Measurements from ENCODE around the gene SHKBP1. TPM values are rescaled to one million over a fixed set of nuclear protein-coding genes. Genes with fewer than 3 reads are reported as not detected.

SHKBP1 gene
- total and polyA plus RNA-seq, 2 of the 13 experiments (the other 11 are each of a cell fraction or from before 2014, with no cell fraction given), result 16.2 to 17.4 TPM

DNA sequence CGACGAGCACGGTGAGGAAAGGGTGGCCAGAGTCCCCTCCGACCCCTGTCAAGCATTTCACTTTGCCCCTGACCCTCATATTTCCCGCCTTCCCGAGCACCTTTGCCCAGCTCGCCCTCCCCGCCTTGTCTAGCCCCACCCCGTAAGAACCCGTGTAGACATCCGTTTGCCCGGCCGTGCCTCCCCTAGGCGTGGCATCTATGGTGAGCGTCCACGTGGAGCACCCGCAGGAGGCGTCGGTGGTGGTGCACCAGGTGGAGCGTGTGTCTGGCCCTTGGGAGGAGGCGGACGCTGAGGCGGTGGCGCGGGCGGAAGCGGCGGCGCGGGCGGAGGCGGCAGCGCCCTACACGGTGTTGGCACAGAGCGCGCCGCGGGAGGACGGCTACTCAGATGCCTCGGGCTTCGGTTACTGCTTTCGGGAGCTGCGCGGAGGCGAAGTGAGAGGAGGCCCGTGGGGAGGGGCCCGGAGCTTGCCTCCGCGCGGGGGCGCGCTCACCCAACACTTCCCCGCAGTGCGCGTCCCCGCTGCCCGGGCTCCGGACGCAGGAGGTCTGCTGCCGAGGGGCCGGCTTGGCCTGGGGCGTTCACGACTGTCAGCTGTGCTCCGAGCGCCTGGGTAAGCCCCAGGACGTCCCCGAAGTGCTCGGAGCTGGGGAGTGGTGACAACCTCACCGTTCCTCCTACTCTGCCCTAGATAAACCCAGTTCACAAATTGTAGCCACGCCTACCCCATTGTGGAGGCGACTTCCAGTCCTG is 28.7 kb downstream of the SHKBP1 start (continued):
- TF ChIP-seq, protein P1, sequence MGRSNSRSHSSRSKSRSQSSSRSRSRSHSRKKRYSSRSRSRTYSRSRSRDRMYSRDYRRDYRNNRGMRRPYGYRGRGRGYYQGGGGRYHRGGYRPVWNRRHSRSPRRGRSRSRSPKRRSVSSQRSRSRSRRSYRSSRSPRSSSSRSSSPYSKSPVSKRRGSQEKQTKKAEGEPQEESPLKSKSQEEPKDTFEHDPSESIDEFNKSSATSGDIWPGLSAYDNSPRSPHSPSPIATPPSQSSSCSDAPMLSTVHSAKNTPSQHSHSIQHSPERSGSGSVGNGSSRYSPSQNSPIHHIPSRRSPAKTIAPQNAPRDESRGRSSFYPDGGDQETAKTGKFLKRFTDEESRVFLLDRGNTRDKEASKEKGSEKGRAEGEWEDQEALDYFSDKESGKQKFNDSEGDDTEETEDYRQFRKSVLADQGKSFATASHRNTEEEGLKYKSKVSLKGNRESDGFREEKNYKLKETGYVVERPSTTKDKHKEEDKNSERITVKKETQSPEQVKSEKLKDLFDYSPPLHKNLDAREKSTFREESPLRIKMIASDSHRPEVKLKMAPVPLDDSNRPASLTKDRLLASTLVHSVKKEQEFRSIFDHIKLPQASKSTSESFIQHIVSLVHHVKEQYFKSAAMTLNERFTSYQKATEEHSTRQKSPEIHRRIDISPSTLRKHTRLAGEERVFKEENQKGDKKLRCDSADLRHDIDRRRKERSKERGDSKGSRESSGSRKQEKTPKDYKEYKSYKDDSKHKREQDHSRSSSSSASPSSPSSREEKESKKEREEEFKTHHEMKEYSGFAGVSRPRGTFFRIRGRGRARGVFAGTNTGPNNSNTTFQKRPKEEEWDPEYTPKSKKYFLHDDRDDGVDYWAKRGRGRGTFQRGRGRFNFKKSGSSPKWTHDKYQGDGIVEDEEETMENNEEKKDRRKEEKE (IDR thresholded peaks at IDR 0.05), result no peak
- no peak for TF ChIP-seq GLI4 (CRISPR knock-in tag; IDR thresholded peaks at IDR 0.05; ENCODE audit: borderline replicate concordance)
- TF ChIP-seq MTA1 (CRISPR knock-in tag; IDR thresholded peaks at IDR 0.05; ENCODE audit: borderline replicate concordance), result peak; percentile 35; the same call in 1 of the 2 replicates
- TF ChIP-seq ZNF326 (CRISPR knock-in tag; IDR thresholded peaks at IDR 0.05; ENCODE audit: borderline replicate concordance), result no peak
- no peak for TF ChIP-seq TMF1 (CRISPR knock-in tag; IDR thresholded peaks at IDR 0.05; ENCODE audit: low read depth)
- TF ChIP-seq NFIC (IDR thresholded peaks at IDR 0.05; ENCODE audit: low read length), result no peak
- TF ChIP-seq NCOA2 (CRISPR knock-in tag; IDR thresholded peaks at IDR 0.05), result no peak
- TF ChIP-seq ZNF44 (CRISPR knock-in tag; IDR thresholded peaks at IDR 0.05), result no peak
- TF ChIP-seq ZNF441 (CRISPR knock-in tag; IDR thresholded peaks at IDR 0.05; ENCODE audit: borderline replicate concordance), result no peak
- no peak for TF ChIP-seq NFIB (CRISPR knock-in tag; IDR thresholded peaks at IDR 0.05; ENCODE audit: borderline replicate concordance)
- TF ChIP-seq ZFAT (CRISPR knock-in tag; conservative IDR thresholded peaks at IDR 0.05), result no peak
- TF ChIP-seq ZNF577 (CRISPR knock-in tag; IDR thresholded peaks at IDR 0.05; ENCODE audit: borderline replicate concordance, low read depth), result no peak
- peak; percentile 12; the same call in 1 of the 2 replicates for TF ChIP-seq PITX1 (CRISPR knock-in tag; IDR thresholded peaks at IDR 0.05)
- TF ChIP-seq, protein P2, sequence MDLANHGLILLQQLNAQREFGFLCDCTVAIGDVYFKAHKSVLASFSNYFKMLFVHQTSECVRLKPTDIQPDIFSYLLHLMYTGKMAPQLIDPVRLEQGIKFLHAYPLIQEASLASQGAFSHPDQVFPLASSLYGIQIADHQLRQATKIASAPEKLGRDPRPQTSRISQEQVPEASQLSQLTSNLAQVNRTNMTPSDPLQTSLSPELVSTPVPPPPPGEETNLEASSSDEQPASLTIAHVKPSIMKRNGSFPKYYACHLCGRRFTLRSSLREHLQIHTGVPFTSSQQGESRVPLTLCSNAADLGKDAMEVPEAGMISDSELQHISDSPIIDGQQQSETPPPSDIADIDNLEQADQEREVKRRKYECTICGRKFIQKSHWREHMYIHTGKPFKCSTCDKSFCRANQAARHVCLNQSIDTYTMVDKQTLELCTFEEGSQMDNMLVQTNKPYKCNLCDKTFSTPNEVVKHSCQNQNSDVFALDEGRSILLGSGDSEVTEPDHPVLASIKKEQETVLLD (CRISPR knock-in tag; IDR thresholded peaks at IDR 0.05; ENCODE audit: low read depth), result no peak
- TF ChIP-seq ZNF256 (CRISPR knock-in tag; conservative IDR thresholded peaks at IDR 0.05), result no peak
- TF ChIP-seq ZNF660 (CRISPR knock-in tag; IDR thresholded peaks at IDR 0.05; ENCODE audit: borderline replicate concordance, low read depth), result no peak
- TF ChIP-seq ZNF296 (CRISPR knock-in tag; conservative IDR thresholded peaks at IDR 0.05), result no peak
- no peak for TF ChIP-seq ZNF501 (CRISPR knock-in tag; IDR thresholded peaks at IDR 0.05)
- no peak for TF ChIP-seq ZNF484 (CRISPR knock-in tag; IDR thresholded peaks at IDR 0.05; ENCODE audit: borderline replicate concordance, low read depth)
- TF ChIP-seq THAP11 (CRISPR knock-in tag; IDR thresholded peaks at IDR 0.05), result no peak; the same call in 1 of the 2 replicates
- TF ChIP-seq NR2F2 (IDR thresholded peaks at IDR 0.05; ENCODE audit: borderline replicate concordance, low read depth), result no peak
- TF ChIP-seq KAT8 (CRISPR knock-in tag; IDR thresholded peaks at IDR 0.05), result 0 out of 2 replicates have a peak, but pooled peaks have one; percentile 19
- no peak for TF ChIP-seq ZKSCAN1 (IDR thresholded peaks at IDR 0.05; ENCODE audit: low read length)
- TF ChIP-seq TGIF2 (CRISPR knock-in tag; IDR thresholded peaks at IDR 0.05), result no peak
- TF ChIP-seq GATAD2A (CRISPR knock-in tag; IDR thresholded peaks at IDR 0.05), result no peak
